Thymus (tissue), 11 donors: Measurements from ENCODE around the gene MAOB. TPM values are rescaled to one million over a fixed set of nuclear protein-coding genes. Genes with fewer than 3 reads are reported as not detected.
"Not testable (repeated sequence)": the region's sequence is repeated elsewhere in the genome, so short reads cannot be mapped to it uniquely, and the experiment has no call there.

Experiments used
- DNase-seq, 9 donors: peaks; one replicate each; pipeline ENCODE4 v3.0.0-alpha.2; 2013; ENCODE audit warnings: low spot score in 9 of 9, low read depth in 6 of 9, missing footprints in 1 of 9
- H3K27ac ChIP-seq, 2 donors: one replicate each; pipeline ENCODE4 v1.5.1; 2013; ENCODE audit warnings: control low read depth in 1 of 2, low read depth in 1 of 2, low read length in 1 of 2, mild to moderate bottlenecking in 1 of 2, moderate library complexity in 1 of 2
- H3K27me3 ChIP-seq, 2 donors: one replicate each; pipeline ENCODE4 v1.5.1; 2013; ENCODE audit warnings: low read length in 1 of 2; ENCODE audit not compliant: control insufficient read depth in 2 of 2, insufficient read depth in 1 of 2
- H3K36me3 ChIP-seq, 2 donors: one replicate each; pipeline ENCODE4 v1.5.1; 2013; ENCODE audit warnings: low read length in 1 of 2, mild to moderate bottlenecking in 1 of 2, moderate library complexity in 1 of 2; ENCODE audit not compliant: control insufficient read depth in 2 of 2, insufficient read depth in 2 of 2
- H3K4me1 ChIP-seq, 2 donors: one replicate each; pipeline ENCODE4 v1.5.1; 2013; ENCODE audit warnings: low read length in 2 of 2; ENCODE audit not compliant: control insufficient read depth in 2 of 2, insufficient read depth in 2 of 2
- H3K4me3 ChIP-seq, 2 donors: one replicate each; pipeline ENCODE4 v1.5.1; 2013; ENCODE audit warnings: low read length in 2 of 2, control low read depth in 1 of 2, mild to moderate bottlenecking in 1 of 2
- H3K9me3 ChIP-seq, 2 donors: one replicate each; pipeline ENCODE4 v1.5.1; 2013; ENCODE audit warnings: low read length in 1 of 2, mild to moderate bottlenecking in 1 of 2; ENCODE audit not compliant: control insufficient read depth in 2 of 2, insufficient read depth in 1 of 2
- WGBS: extraction: QIAGEN DNeasy Blood & Tissue Kit; methylation state at CpG from one replicate; pipeline ENCODE4 v1.1.7; 2013; 5-methylcytosine and 5-hydroxymethylcytosine counted together
- polyA plus RNA-seq: library from polyadenylated mRNA; stranded (reverse); fragments of 200-250 nt; gene quantifications from one replicate; pipeline ENCODE4 v1.2.3, GENCODE V29; 2013
- total RNA-seq: library from RNA; stranded (reverse); fragments of 120-200 nt; gene quantifications from one replicate; pipeline ENCODE4 v1.2.4, GENCODE V29; 2013
- donor health status: healthy.

The MAOB gene
- total and polyA plus RNA-seq, 2 donors: 0.85 to 5.0 TPM

DNA sequence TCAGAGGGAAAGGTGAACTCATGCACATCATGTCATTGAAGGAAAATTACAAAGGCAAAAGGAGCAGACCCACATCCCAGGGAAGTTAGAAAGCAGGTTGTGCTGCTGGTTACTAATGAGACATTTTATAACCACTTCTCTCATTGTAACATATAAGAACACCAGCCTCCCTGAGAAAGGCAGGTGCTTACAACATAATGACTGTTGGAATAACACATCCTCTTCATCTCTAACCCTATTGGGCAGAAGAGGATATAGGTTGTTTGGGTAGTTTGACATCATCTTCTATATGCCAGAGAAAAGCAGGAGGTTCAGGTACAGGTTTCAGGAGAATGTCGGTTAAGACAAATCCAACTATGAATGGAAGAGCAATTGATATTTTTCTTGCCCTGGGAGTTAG, 148.6 kb downstream of the MAOB start:
- DNase-seq: no peak
- H3K36me3 ChIP-seq: no peaks in the 10 kb centered on the region
- no peaks in the 10 kb centered on the region for H3K27me3 ChIP-seq
- WGBS: 96% methylated on average over 1 of the region's 1 CpG
- no peaks in the 10 kb centered on the region for H3K9me3 ChIP-seq
- H3K4me3 ChIP-seq: no peak overlapping the region
- no peaks in the 10 kb centered on the region for H3K4me1 ChIP-seq
- no peak overlapping the region for H3K27ac ChIP-seq

DNA sequence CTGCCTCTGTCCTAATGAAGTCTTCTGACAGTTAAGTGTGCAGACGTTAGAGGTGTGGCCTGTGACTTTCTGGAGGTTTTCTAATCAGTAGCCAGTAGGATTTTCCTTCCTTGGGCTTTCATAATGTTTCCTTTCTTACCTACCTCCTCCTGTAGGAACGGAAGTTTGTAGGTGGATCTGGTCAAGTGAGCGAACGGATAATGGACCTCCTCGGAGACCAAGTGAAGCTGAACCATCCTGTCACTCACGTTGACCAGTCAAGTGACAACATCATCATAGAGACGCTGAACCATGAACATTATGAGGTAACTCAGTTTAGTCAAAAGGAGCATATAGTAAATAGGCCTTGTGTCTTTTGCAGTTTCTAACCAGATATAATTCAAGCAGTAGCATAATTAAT, 151.2 kb downstream of the MAOB start:
- DNase-seq: no peak
- Histone ChIP-seq H3K27me3 (no peaks in the 10 kb centered on the region), H3K36me3 (no peaks in the 10 kb centered on the region), H3K4me1 (no peaks in the 10 kb centered on the region), H3K9me3 (no peaks in the 10 kb centered on the region), H3K4me3 (no peak overlapping the region), H3K27ac (no peak overlapping the region)
- 95% methylated on average over 7 of the region's 7 CpGs for WGBS

DNA sequence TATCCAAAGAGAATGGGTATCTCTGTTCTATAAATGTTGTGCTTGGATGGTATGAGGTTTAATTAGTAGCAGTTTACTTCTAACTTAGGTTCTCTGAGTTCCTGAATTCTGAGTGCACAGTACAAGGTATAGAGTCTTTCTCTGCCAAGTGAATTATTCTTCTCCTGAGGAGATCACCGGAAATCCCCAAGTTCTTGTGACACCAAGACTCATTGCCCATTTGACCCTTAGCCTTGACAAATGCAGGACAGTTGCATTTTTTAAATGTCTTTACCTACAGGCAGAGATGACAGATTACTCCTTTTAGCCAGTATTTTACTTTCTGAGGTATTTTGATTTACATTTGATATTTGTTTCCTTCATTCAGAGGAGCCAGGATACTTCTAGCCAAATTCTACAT, 153.3 kb downstream of the MAOB start:
- 96% methylated on average over 1 of the region's 1 CpG for WGBS
- H3K27ac ChIP-seq: no peak overlapping the region

DNA sequence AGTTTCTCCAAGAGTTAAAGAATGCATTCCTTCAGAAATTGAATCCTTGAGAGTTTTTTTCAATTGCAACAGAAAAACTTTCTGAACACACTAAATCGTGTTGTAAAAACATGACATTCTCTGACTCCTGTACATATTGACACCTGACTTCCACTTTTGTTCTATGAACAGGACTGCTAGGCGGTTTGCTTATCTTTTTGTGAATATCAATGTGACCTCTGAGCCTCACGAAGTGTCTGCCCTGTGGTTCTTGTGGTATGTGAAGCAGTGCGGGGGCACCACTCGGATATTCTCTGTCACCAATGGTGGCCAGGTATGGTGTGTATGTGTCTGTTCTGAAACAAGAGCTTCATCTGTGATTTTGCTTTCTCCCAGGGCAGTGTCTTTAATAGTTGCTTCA, 154.2 kb downstream of the MAOB start:
- Histone ChIP-seq H3K27me3 (no peaks in the 10 kb centered on the region), H3K27ac (no peak overlapping the region), H3K9me3 (no peaks in the 10 kb centered on the region), H3K4me3 (no peak overlapping the region), H3K4me1 (no peaks in the 10 kb centered on the region), H3K36me3 (no peaks in the 10 kb centered on the region)
- 34% methylated on average over 5 of the region's 5 CpGs for WGBS
- DNase-seq: no peak

More for the DNA sequence above, 153.3 kb downstream of the MAOB start:
- Histone ChIP-seq H3K4me1 (no peaks in the 10 kb centered on the region), H3K4me3 (no peak overlapping the region), H3K27me3 (no peaks in the 10 kb centered on the region), H3K36me3 (no peaks in the 10 kb centered on the region), H3K9me3 (no peaks in the 10 kb centered on the region)
- DNase-seq: no peak

DNA sequence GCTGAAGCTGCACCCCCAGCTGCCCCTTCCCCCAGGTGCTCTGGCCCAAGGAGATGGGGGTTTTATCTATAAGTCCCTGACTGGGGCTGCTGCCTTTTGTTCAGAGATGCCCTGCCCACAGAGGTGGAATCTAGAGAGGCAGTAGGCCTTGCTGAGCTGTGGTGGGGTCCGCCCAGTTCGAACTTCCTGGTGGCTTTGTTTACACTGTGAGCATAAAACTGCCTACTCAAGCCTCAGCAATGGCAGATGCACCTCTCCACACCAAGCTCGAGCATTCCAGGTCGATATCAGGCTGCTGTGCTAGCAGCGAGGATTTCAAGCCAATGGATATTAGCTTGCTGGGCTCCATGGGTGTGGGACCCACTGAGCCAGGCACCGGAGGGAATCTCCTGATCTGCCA, 155.0 kb downstream of the MAOB start:
- H3K36me3 ChIP-seq: not testable (repeated sequence)

DNA sequence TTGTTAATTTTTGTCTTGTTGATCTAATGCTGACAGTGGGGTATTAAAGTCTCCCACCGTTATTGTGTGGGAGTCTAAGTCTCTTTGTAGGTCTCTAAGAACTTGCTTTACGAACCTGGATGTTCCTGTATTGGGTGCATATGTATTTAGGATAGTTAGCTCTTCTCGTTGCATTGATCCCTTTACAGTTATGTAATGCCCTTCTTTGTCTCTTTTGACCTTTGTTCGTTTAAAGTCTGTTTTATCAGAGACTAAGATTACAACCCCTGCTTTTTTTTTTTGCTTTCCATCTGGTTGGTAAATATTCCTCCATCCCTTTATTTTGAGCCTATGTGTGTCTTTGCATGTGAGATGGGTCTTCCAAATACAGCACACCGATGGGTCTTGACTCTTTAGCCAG, 157.0 kb downstream of the MAOB start:
- H3K36me3 ChIP-seq, DNase-seq, H3K27ac ChIP-seq, H3K9me3 ChIP-seq, H3K4me3 ChIP-seq, H3K27me3 ChIP-seq, H3K4me1 ChIP-seq: not testable (repeated sequence)
- 96% methylated on average over 5 of the region's 5 CpGs for WGBS

More for the DNA sequence above, 155.0 kb downstream of the MAOB start:
- WGBS: 94% methylated on average over 6 of the region's 6 CpGs
- not testable (repeated sequence) for H3K27ac ChIP-seq, H3K9me3 ChIP-seq, H3K4me3 ChIP-seq, H3K27me3 ChIP-seq, DNase-seq, H3K4me1 ChIP-seq

DNA sequence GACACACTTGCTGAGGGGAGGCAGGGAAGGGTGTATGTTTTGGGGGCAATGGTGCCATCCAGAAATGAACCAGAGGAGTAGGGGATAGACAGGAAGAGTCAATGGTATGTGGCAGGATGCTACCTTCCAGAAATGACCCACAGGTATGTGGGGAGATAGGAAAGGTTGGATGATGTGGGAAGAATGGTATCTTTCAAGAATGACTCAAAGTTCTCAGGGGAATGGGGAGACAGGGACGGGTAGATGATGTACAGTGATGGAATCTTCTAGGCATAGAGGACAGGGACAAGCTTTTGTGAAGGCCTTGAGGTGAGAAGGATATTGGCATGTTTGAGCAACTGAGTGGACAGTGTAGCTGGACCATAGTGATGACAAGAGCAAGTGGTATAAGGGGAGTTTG, 161.3 kb downstream of the MAOB start:
- H3K9me3 ChIP-seq: peaks cover 0 to 3% of the 10 kb centered on the region in 2 donors
- no peak overlapping the region for H3K4me3 ChIP-seq
- no peaks in the 10 kb centered on the region for H3K36me3 ChIP-seq
- no peaks in the 10 kb centered on the region for H3K27me3 ChIP-seq
- no peak overlapping the region for H3K27ac ChIP-seq
- 100% methylated on average over 1 of the region's 1 CpG for WGBS
- no peak for DNase-seq
- no peaks in the 10 kb centered on the region for H3K4me1 ChIP-seq

DNA sequence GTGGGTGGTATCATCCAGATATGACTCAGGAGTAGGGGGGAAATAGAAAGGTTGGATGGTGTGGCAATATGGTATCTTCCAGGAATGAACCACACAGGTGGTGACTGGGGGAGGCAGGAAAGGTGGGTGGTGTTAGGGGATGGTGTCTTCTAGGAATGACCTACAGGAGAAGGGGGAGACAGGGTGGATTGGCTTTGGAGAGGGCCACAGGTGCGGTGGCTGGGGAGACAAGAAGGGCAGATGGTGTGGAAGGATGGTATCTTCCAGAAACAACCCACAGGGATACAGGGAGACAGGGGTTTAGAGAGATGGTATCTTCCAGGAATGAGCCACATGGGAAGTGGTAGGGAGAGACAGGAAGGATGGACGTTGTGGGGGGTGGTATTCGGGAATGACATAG, 162.2 kb downstream of the MAOB start:
- Histone ChIP-seq H3K27me3 (no peaks in the 10 kb centered on the region), H3K9me3 (peaks cover 0 to 3% of the 10 kb centered on the region in 2 donors), H3K36me3 (no peaks in the 10 kb centered on the region), H3K27ac (no peak overlapping the region), H3K4me3 (no peak overlapping the region), H3K4me1 (no peaks in the 10 kb centered on the region)
- WGBS: 83% methylated on average over 3 of the region's 3 CpGs
- DNase-seq: no peak

DNA sequence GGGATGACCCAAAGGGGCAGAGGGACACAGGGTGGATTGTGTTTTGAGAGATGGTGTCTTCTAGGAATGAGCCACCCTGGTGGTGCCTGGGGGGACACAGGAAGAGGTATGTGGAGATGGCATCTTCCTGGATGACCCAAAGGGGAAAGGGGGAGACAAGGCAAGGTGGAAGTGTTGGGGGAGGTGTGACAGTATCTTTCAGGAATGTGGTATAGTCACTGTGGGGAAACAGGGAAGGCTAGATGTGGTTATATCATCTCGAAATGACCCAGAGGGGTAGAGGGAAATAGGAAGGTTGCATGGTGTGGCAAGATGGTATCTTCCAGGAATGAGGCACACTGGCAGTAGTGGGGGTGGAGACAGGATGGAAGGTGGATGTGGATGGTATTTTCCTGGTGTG, 163.3 kb downstream of the MAOB start:
- H3K4me3 ChIP-seq: no peak overlapping the region
- no peak overlapping the region for H3K27ac ChIP-seq
- no peaks in the 10 kb centered on the region for H3K27me3 ChIP-seq
- 95% methylated on average over 1 of the region's 1 CpG for WGBS
- DNase-seq: no peak
- no peaks in the 10 kb centered on the region for H3K36me3 ChIP-seq
- H3K4me1 ChIP-seq: no peaks in the 10 kb centered on the region
- H3K9me3 ChIP-seq: peaks cover 0 to 3% of the 10 kb centered on the region in 2 donors

DNA sequence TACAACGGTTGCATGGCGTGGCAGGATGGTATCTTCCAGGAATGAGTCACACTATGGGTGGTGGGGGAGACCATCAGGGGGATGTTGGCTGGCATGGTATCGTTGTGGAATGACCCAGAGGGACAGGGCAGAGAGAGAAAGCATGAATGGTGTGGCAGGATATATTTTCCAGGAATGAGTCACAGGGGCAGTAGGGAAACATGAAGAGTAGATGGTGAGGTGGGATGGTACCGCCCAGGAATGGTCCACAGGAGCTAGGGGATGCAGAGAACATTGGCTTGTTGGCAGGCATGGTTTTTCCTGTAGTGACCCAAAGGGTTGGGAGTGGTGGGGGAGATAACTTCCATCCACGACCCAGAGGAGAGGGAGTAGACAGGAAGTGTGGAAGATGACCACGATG, 163.7 kb downstream of the MAOB start:
- no peaks in the 10 kb centered on the region for H3K27me3 ChIP-seq
- no peaks in the 10 kb centered on the region for H3K36me3 ChIP-seq
- no peak overlapping the region for H3K4me3 ChIP-seq
- peaks cover 0 to 3% of the 10 kb centered on the region in 2 donors for H3K9me3 ChIP-seq
- WGBS: 97% methylated on average over 6 of the region's 6 CpGs
- DNase-seq: no peak
- H3K27ac ChIP-seq: no peak overlapping the region
- H3K4me1 ChIP-seq: no peaks in the 10 kb centered on the region
